Mesendoderm (in vitro differentiated cells): ENCODE results near the gene DBNDD1.

Source experiments
- DNase-seq: peaks from one replicate; pipeline ENCODE4 v3.0.0; 2013
- H2AK5ac ChIP-seq: 2 replicates; pipeline ENCODE4 v1.6.1; 2013; ENCODE audit warnings: low read length, inconsistent platforms
- H2BK120ac ChIP-seq: 2 replicates; pipeline ENCODE4 v1.6.1; 2013; ENCODE audit warnings: low read depth, mild to moderate bottlenecking, low read length, moderate library complexity, mixed read lengths
- H2BK15ac ChIP-seq: replicated peaks from 2 replicates; pipeline ENCODE4 v1.6.1; 2013; ENCODE audit warnings: low read depth, mild to moderate bottlenecking, moderate library complexity
- H2BK5ac ChIP-seq: 2 replicates; pipeline ENCODE4 v1.6.1; 2013; ENCODE audit warnings: low read length, inconsistent platforms
- H3K18ac ChIP-seq: 2 replicates; pipeline ENCODE4 v1.6.1; 2013; ENCODE audit warnings: mild to moderate bottlenecking, low read length, mixed read lengths
- H3K23ac ChIP-seq: one replicate; pipeline ENCODE4 v1.6.1; 2013; ENCODE audit warnings: low read length
- H3K27ac ChIP-seq: 2 replicates; pipeline ENCODE4 v1.5.1; 2013; ENCODE audit warnings: low read depth, mild to moderate bottlenecking, inconsistent platforms, low read length, moderate library complexity
- H3K27me3 ChIP-seq: 2 replicates; pipeline ENCODE4 v1.6.1; 2013; ENCODE audit warnings: low read length, control low read depth, mild to moderate bottlenecking, inconsistent platforms; ENCODE audit not compliant: insufficient read depth, poor library complexity
- H3K36me3 ChIP-seq: 2 replicates; pipeline ENCODE4 v1.6.1; 2013; ENCODE audit warnings: low read length, inconsistent platforms; ENCODE audit not compliant: control insufficient read depth, insufficient read depth
- H3K4ac ChIP-seq: one replicate; pipeline ENCODE4 v1.6.1; 2013; ENCODE audit warnings: low read depth, mild to moderate bottlenecking, low read length, moderate library complexity
- H3K4me1 ChIP-seq: 2 replicates; pipeline ENCODE4 v1.6.1; 2013; ENCODE audit warnings: low read depth, low read length, inconsistent platforms; ENCODE audit not compliant: control insufficient read depth
- H3K4me2 ChIP-seq: 2 replicates; pipeline ENCODE4 v1.6.1; 2013; ENCODE audit warnings: low read length
- H3K4me3 ChIP-seq: 2 replicates; pipeline ENCODE4 v1.5.1; 2013; ENCODE audit warnings: mild to moderate bottlenecking, low read length
- H3K56ac ChIP-seq: one replicate; pipeline ENCODE4 v1.6.1; 2013; ENCODE audit warnings: low read length
- H3K79me1 ChIP-seq: 2 replicates; pipeline ENCODE4 v1.6.1; 2013; ENCODE audit warnings: low read length, inconsistent platforms
- H3K79me2 ChIP-seq: 2 replicates; pipeline ENCODE4 v1.6.1; 2013; ENCODE audit warnings: mild to moderate bottlenecking, low read length; ENCODE audit not compliant: control insufficient read depth, insufficient read depth
- H3K9ac ChIP-seq: 2 replicates; pipeline ENCODE4 v1.6.1; 2013; ENCODE audit warnings: low read length, inconsistent platforms
- H4K5ac ChIP-seq: one replicate; pipeline ENCODE4 v1.6.1; 2013; ENCODE audit warnings: low read length
- H4K8ac ChIP-seq: one replicate; pipeline ENCODE4 v1.6.1; 2013; ENCODE audit warnings: low read depth, mild to moderate bottlenecking, control low read depth, low read length, moderate library complexity
- WGBS: extraction: QIAGEN DNeasy Blood & Tissue Kit; methylation state at CpG from one replicate; pipeline ENCODE4 v1.1.7; 2013; ENCODE audit warnings: low lambda C conversion rate, missing lambda C conversion rate; ENCODE audit not compliant: insufficient coverage; ENCODE audit errors: extremely low coverage; 5-methylcytosine and 5-hydroxymethylcytosine counted together

Gene DBNDD1

GRCh38 chr16:90028985-90029384 lies 9.7 kb upstream of the DBNDD1 start:
- H3K27ac ChIP-seq, result no peak overlapping the region
- no peak overlapping the region for H2BK120ac ChIP-seq
- H3K56ac ChIP-seq, result no peak overlapping the region
- H3K4me3 ChIP-seq, result no peak overlapping the region
- no peak for DNase-seq
- H2BK15ac ChIP-seq, result no peak overlapping the region
- no peak overlapping the region for H3K4me2 ChIP-seq
- no peak overlapping the region for H4K5ac ChIP-seq
- no peak overlapping the region for H3K9ac ChIP-seq
- H3K4me1 ChIP-seq, result no peaks in the 10 kb centered on the region
- H3K36me3 ChIP-seq, result no peaks in the 10 kb centered on the region
- H4K8ac ChIP-seq, result no peak overlapping the region
- no peaks in the 10 kb centered on the region for H3K79me1 ChIP-seq
- no CpG with 5 or more reads among the region's 12 CpGs for WGBS
- H3K4ac ChIP-seq, result no peak overlapping the region
- H3K79me2 ChIP-seq, result no peaks in the 10 kb centered on the region
- no peak overlapping the region for H3K18ac ChIP-seq
- no peak overlapping the region for H2BK5ac ChIP-seq
- no peak overlapping the region for H2AK5ac ChIP-seq
- H3K27me3 ChIP-seq, result no peaks in the 10 kb centered on the region
- H3K23ac ChIP-seq, result no peak overlapping the region

GRCh38 chr16:90027611-90028010 lies 8.4 kb upstream of the DBNDD1 start:
- no peak overlapping the region for H2BK120ac ChIP-seq
- no peak overlapping the region for H3K18ac ChIP-seq
- H3K36me3 ChIP-seq, result no peaks in the 10 kb centered on the region
- no peaks in the 10 kb centered on the region for H3K27me3 ChIP-seq
- no CpG with 5 or more reads among the region's 17 CpGs for WGBS
- no peak overlapping the region for H3K4ac ChIP-seq
- no peak overlapping the region for H3K4me2 ChIP-seq
- no peak overlapping the region for H2AK5ac ChIP-seq
- H3K56ac ChIP-seq, result no peak overlapping the region
- H3K79me2 ChIP-seq, result no peaks in the 10 kb centered on the region
- no peak overlapping the region for H3K9ac ChIP-seq
- no peak overlapping the region for H3K27ac ChIP-seq
- DNase-seq, result no peak
- H2BK15ac ChIP-seq, result no peak overlapping the region
- no peaks in the 10 kb centered on the region for H3K4me1 ChIP-seq
- no peak overlapping the region for H4K5ac ChIP-seq
- H3K23ac ChIP-seq, result no peak overlapping the region
- no peak overlapping the region for H3K4me3 ChIP-seq
- no peak overlapping the region for H2BK5ac ChIP-seq
- H4K8ac ChIP-seq, result no peak overlapping the region
- H3K79me1 ChIP-seq, result no peaks in the 10 kb centered on the region

GRCh38 chr16:90026135-90026534 lies 6.9 kb upstream of the DBNDD1 start:
- H2AK5ac ChIP-seq, result no peak overlapping the region
- H3K18ac ChIP-seq, result no peak overlapping the region
- H3K23ac ChIP-seq, result no peak overlapping the region
- no peaks in the 10 kb centered on the region for H3K79me1 ChIP-seq
- H3K27ac ChIP-seq, result no peak overlapping the region
- peak; percentile 43 for DNase-seq
- WGBS, result no CpG with 5 or more reads among the region's 8 CpGs
- no peaks in the 10 kb centered on the region for H3K79me2 ChIP-seq
- no peak overlapping the region for H2BK120ac ChIP-seq
- no peak overlapping the region for H3K4ac ChIP-seq
- H3K36me3 ChIP-seq, result no peaks in the 10 kb centered on the region
- H4K5ac ChIP-seq, result no peak overlapping the region
- H4K8ac ChIP-seq, result no peak overlapping the region
- H3K27me3 ChIP-seq, result no peaks in the 10 kb centered on the region
- no peak overlapping the region for H3K56ac ChIP-seq
- H3K4me2 ChIP-seq, result no peak overlapping the region
- H3K4me3 ChIP-seq, result no peak overlapping the region
- H2BK15ac ChIP-seq, result no peak overlapping the region
- H3K9ac ChIP-seq, result no peak overlapping the region
- peaks cover under 1% of the 10 kb centered on the region for H3K4me1 ChIP-seq
- H2BK5ac ChIP-seq, result no peak overlapping the region

- no peaks in the 10 kb centered on the region for H3K79me1 ChIP-seq
- peaks cover 2% of the 10 kb centered on the region for H3K4me1 ChIP-seq
- H3K4ac ChIP-seq, result no peak overlapping the region
- no peaks in the 10 kb centered on the region for H3K27me3 ChIP-seq
- no peak overlapping the region for H3K27ac ChIP-seq
- no peak overlapping the region for H3K18ac ChIP-seq
- no peak overlapping the region for H3K4me3 ChIP-seq
- no peak overlapping the region for H2AK5ac ChIP-seq
- DNase-seq, result no peak
- no peak overlapping the region for H2BK5ac ChIP-seq
- no peak overlapping the region for H4K5ac ChIP-seq
- no peak overlapping the region for H2BK15ac ChIP-seq
- no peak overlapping the region for H2BK120ac ChIP-seq
- H3K36me3 ChIP-seq, result no peaks in the 10 kb centered on the region
- H3K4me2 ChIP-seq, result no peak overlapping the region
- no peak overlapping the region for H4K8ac ChIP-seq
- no peak overlapping the region for H3K56ac ChIP-seq
- WGBS, result no CpG with 5 or more reads among the region's 7 CpGs
- H3K23ac ChIP-seq, result no peak overlapping the region
- H3K9ac ChIP-seq, result no peak overlapping the region
- H3K79me2 ChIP-seq, result no peaks in the 10 kb centered on the region
These were observed 3.8 kb upstream of the DBNDD1 start for GRCh38 chr16:90023078-90023447.

GRCh38 chr16:90022209-90023077 lies 3.2 kb upstream of the DBNDD1 start:
- H3K56ac ChIP-seq, result peak overlapping the region; percentile 44
- no peak overlapping the region for H4K8ac ChIP-seq
- no peak overlapping the region for H2BK120ac ChIP-seq
- H3K27ac ChIP-seq, result no peak overlapping the region
- H3K18ac ChIP-seq, result no peak overlapping the region
- H2BK15ac ChIP-seq, result no peak overlapping the region
- peaks cover 2% of the 10 kb centered on the region for H3K4me1 ChIP-seq
- no peak overlapping the region for H2AK5ac ChIP-seq
- H3K9ac ChIP-seq, result peak overlapping the region; percentile 46
- H3K4me2 ChIP-seq, result peak overlapping the region; percentile 4
- WGBS, result no CpG with 5 or more reads among the region's 57 CpGs
- H3K36me3 ChIP-seq, result no peaks in the 10 kb centered on the region
- H2BK5ac ChIP-seq, result no peak overlapping the region
- no peak overlapping the region for H3K23ac ChIP-seq
- no peaks in the 10 kb centered on the region for H3K79me1 ChIP-seq
- H3K4me3 ChIP-seq, result no peak overlapping the region
- H4K5ac ChIP-seq, result no peak overlapping the region
- no peak overlapping the region for H3K4ac ChIP-seq
- no peaks in the 10 kb centered on the region for H3K79me2 ChIP-seq
- peak; percentile 63 for DNase-seq
- no peaks in the 10 kb centered on the region for H3K27me3 ChIP-seq
